Stomach (tissue), 4 donors: ENCODE results near the gene IL24.

Experiments
- EP300 ChIP-seq: sonication (generic); formaldehyde crosslinking; IDR thresholded peaks from one replicate; pipeline ENCODE4 v1.6.1; 2017; ENCODE audit warnings: antibody characterized with exemption
- POLR2AphosphoS5 ChIP-seq, 3 donors: sonication (generic); formaldehyde crosslinking; IDR thresholded peaks; one replicate each; pipeline ENCODE4 v1.6.1; 2016; ENCODE audit warnings: antibody characterized with exemption in 3 of 3
- TF ChIP-seq, protein P1 (sequence below), 7 experiments: fragments of 450-650 bp in 4 of 7; fragments of 200-600 bp in 3 of 7; sonication (generic) in 3 of 7; IDR thresholded peaks; one replicate each; pipeline ENCODE4 v1.5.1; 2016 to 2019; ENCODE audit warnings: antibody characterized with exemption in 7 of 7, control low read depth in 2 of 7, mild to moderate bottlenecking in 1 of 7

DNA sequence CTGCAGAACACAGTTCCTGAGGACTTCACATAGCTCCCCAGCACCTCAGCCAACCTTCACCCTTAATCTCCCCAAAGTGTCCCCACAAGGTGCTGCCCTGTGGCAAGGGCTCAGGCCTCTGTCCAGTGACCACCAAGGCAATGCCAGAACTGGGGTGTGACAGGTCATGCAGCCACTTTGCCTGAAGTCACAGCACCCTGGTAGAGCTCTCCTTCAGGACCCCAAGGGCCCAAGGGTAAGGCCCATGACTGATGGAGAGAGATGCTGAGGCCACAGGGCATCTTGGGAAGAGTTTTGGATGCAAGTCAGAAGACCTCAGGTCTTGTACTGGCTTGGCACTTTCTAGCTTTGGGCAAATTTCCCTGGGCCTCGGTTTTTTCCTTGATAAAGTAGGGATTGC is 25.3 kb downstream of the IL24 start:
- no peak for TF ChIP-seq EP300
- TF ChIP-seq, protein P1, sequence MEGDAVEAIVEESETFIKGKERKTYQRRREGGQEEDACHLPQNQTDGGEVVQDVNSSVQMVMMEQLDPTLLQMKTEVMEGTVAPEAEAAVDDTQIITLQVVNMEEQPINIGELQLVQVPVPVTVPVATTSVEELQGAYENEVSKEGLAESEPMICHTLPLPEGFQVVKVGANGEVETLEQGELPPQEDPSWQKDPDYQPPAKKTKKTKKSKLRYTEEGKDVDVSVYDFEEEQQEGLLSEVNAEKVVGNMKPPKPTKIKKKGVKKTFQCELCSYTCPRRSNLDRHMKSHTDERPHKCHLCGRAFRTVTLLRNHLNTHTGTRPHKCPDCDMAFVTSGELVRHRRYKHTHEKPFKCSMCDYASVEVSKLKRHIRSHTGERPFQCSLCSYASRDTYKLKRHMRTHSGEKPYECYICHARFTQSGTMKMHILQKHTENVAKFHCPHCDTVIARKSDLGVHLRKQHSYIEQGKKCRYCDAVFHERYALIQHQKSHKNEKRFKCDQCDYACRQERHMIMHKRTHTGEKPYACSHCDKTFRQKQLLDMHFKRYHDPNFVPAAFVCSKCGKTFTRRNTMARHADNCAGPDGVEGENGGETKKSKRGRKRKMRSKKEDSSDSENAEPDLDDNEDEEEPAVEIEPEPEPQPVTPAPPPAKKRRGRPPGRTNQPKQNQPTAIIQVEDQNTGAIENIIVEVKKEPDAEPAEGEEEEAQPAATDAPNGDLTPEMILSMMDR (IDR thresholded peaks at IDR 0.05), result no peak
- TF ChIP-seq POLR2AphosphoS5 (IDR thresholded peaks at IDR 0.05), result no peak
